Measurements from ENCODE around the gene PHC2.

The PHC2 gene

GRCh38 chr1:33359931-33360330 is 71.0 kb downstream of the PHC2 start:
- no peaks in the 10 kb centered on the region for H3K36me3 ChIP-seq (replicated peaks; ENCODE audit: insufficient read depth, low read length)
- no peak for TF ChIP-seq CTCF (IDR thresholded peaks at IDR 0.05; ENCODE audit: low read length)
- TF ChIP-seq EZH2 (optimal IDR thresholded peaks at IDR 0.05; ENCODE audit: low read depth, low read length): no peak
- TF ChIP-seq EZH2phosphoT487 (IDR thresholded peaks at IDR 0.05; ENCODE audit: low read length): no peak
- H4K20me1 ChIP-seq (ENCODE audit: insufficient read depth, low read length): no peaks in the 10 kb centered on the region
- H3K27ac ChIP-seq (ENCODE audit: low read length): no peak overlapping the region
- H3K4me1 ChIP-seq (ENCODE audit: low read length): no peaks in the 10 kb centered on the region
- no peaks in the 10 kb centered on the region for H3K27me3 ChIP-seq (replicated peaks; ENCODE audit: insufficient read depth, low read length)
- DNase-seq: no peak
- no peak overlapping the region for H3K4me2 ChIP-seq (ENCODE audit: low read depth, low read length)
- no peak overlapping the region for H3K9ac ChIP-seq (ENCODE audit: low read length)
- no peak overlapping the region for H3K4me3 ChIP-seq (ENCODE audit: low read length)
- no peaks in the 10 kb centered on the region for H3K9me2 ChIP-seq (replicated peaks; ENCODE audit: insufficient read depth, low read length)
- H3K79me2 ChIP-seq (ENCODE audit: low read length): no peaks in the 10 kb centered on the region
- no peaks in the 10 kb centered on the region for H3K9me3 ChIP-seq (replicated peaks; ENCODE audit: insufficient read depth, low read length)
- H2AFZ ChIP-seq (ENCODE audit: low read length): no peak overlapping the region
- no peaks in the 10 kb centered on the region for H3F3A ChIP-seq (ENCODE audit: insufficient read depth, low read length)

- no peaks in the 10 kb centered on the region for H3K4me1 ChIP-seq (ENCODE audit: low read length)
- H4K20me1 ChIP-seq (ENCODE audit: insufficient read depth, low read length): no peaks in the 10 kb centered on the region
- H3K4me3 ChIP-seq (ENCODE audit: low read length): no peak overlapping the region
- no peak overlapping the region for H3K9ac ChIP-seq (ENCODE audit: low read length)
- no peaks in the 10 kb centered on the region for H3K27me3 ChIP-seq (replicated peaks; ENCODE audit: insufficient read depth, low read length)
- H3K27ac ChIP-seq (ENCODE audit: low read length): no peak overlapping the region
- H3F3A ChIP-seq (ENCODE audit: insufficient read depth, low read length): no peaks in the 10 kb centered on the region
- no peak overlapping the region for H3K4me2 ChIP-seq (ENCODE audit: low read depth, low read length)
- no peaks in the 10 kb centered on the region for H3K9me3 ChIP-seq (replicated peaks; ENCODE audit: insufficient read depth, low read length)
- no peaks in the 10 kb centered on the region for H3K36me3 ChIP-seq (replicated peaks; ENCODE audit: insufficient read depth, low read length)
- TF ChIP-seq EZH2 (optimal IDR thresholded peaks at IDR 0.05; ENCODE audit: low read depth, low read length): no peak
- no peak for TF ChIP-seq EZH2phosphoT487 (IDR thresholded peaks at IDR 0.05; ENCODE audit: low read length)
- TF ChIP-seq CTCF (IDR thresholded peaks at IDR 0.05; ENCODE audit: low read length): no peak
- no peak overlapping the region for H2AFZ ChIP-seq (ENCODE audit: low read length)
- H3K9me2 ChIP-seq (replicated peaks; ENCODE audit: insufficient read depth, low read length): no peaks in the 10 kb centered on the region
- no peaks in the 10 kb centered on the region for H3K79me2 ChIP-seq (ENCODE audit: low read length)
- DNase-seq: no peak
Observed at GRCh38 chr1:33358795-33359503, 71.9 kb downstream of the PHC2 start.

- H3K4me2 ChIP-seq (ENCODE audit: low read depth, low read length): no peak overlapping the region
- no peaks in the 10 kb centered on the region for H3K27me3 ChIP-seq (replicated peaks; ENCODE audit: insufficient read depth, low read length)
- DNase-seq: no peak
- no peak overlapping the region for H2AFZ ChIP-seq (ENCODE audit: low read length)
- H3K9me3 ChIP-seq (replicated peaks; ENCODE audit: insufficient read depth, low read length): no peaks in the 10 kb centered on the region
- no peak overlapping the region for H3K4me3 ChIP-seq (ENCODE audit: low read length)
- no peaks in the 10 kb centered on the region for H3F3A ChIP-seq (ENCODE audit: insufficient read depth, low read length)
- H4K20me1 ChIP-seq (ENCODE audit: insufficient read depth, low read length): no peaks in the 10 kb centered on the region
- no peaks in the 10 kb centered on the region for H3K36me3 ChIP-seq (replicated peaks; ENCODE audit: insufficient read depth, low read length)
- TF ChIP-seq EZH2phosphoT487 (IDR thresholded peaks at IDR 0.05; ENCODE audit: low read length): no peak
- no peaks in the 10 kb centered on the region for H3K9me2 ChIP-seq (replicated peaks; ENCODE audit: insufficient read depth, low read length)
- no peaks in the 10 kb centered on the region for H3K79me2 ChIP-seq (ENCODE audit: low read length)
- H3K9ac ChIP-seq (ENCODE audit: low read length): no peak overlapping the region
- no peak overlapping the region for H3K27ac ChIP-seq (ENCODE audit: low read length)
- no peaks in the 10 kb centered on the region for H3K4me1 ChIP-seq (ENCODE audit: low read length)
Observed at GRCh38 chr1:33358114-33358794, 72.6 kb downstream of the PHC2 start.

GRCh38 chr1:33357099-33357498 is 73.8 kb downstream of the PHC2 start:
- H3K79me2 ChIP-seq (ENCODE audit: low read length): no peaks in the 10 kb centered on the region
- no peak for DNase-seq
- H3K36me3 ChIP-seq (replicated peaks; ENCODE audit: insufficient read depth, low read length): no peaks in the 10 kb centered on the region
- H2AFZ ChIP-seq (ENCODE audit: low read length): no peak overlapping the region
- TF ChIP-seq CTCF (IDR thresholded peaks at IDR 0.05; ENCODE audit: low read length) (no peak), EZH2 (optimal IDR thresholded peaks at IDR 0.05; ENCODE audit: low read depth, low read length) (no peak), EZH2phosphoT487 (IDR thresholded peaks at IDR 0.05; ENCODE audit: low read length) (no peak)
- H3F3A ChIP-seq (ENCODE audit: insufficient read depth, low read length): no peaks in the 10 kb centered on the region
- H3K9me2 ChIP-seq (replicated peaks; ENCODE audit: insufficient read depth, low read length): no peaks in the 10 kb centered on the region
- H3K9ac ChIP-seq (ENCODE audit: low read length): no peak overlapping the region
- no peaks in the 10 kb centered on the region for H3K9me3 ChIP-seq (replicated peaks; ENCODE audit: insufficient read depth, low read length)
- H3K4me2 ChIP-seq (ENCODE audit: low read depth, low read length): no peak overlapping the region
- no peak overlapping the region for H3K4me3 ChIP-seq (ENCODE audit: low read length)
- H3K27ac ChIP-seq (ENCODE audit: low read length): no peak overlapping the region
- H4K20me1 ChIP-seq (ENCODE audit: insufficient read depth, low read length): no peaks in the 10 kb centered on the region
- H3K27me3 ChIP-seq (replicated peaks; ENCODE audit: insufficient read depth, low read length): no peaks in the 10 kb centered on the region
- no peaks in the 10 kb centered on the region for H3K4me1 ChIP-seq (ENCODE audit: low read length)
